PC-3 (cell line): ENCODE data around the gene SERTAD3. TPM values are rescaled to one million over a fixed set of nuclear protein-coding genes. Genes with fewer than 3 reads are reported as not detected.

ENCODE experiments used
- ATAC-seq: fragments of 200-7000 bp; cut with Tn5 transposase; 2 replicates; pipeline ENCODE4 v1.9.1; 2020; ENCODE audit warnings: mild to moderate bottlenecking, moderate library complexity
- BruUV-seq: library from RNA; stranded (reverse); fragments of 400-500 nt; replicated peaks from 2 replicates; lab custom pipeline; 2021; lab: Mats Ljungman, UMichigan
- CTCF ChIA-PET: fragments of 300-600 bp; sonication (Branson Sonifier 250); formaldehyde crosslinking; loops from one replicate; lab custom pipeline; 2022; ENCODE audit warnings: antibody characterized with exemption; lab: Charles Lee
- POLR2A ChIA-PET: fragments of 300-600 bp; sonication (Branson Sonifier 250); formaldehyde crosslinking; loops from one replicate; lab custom pipeline; 2022; ENCODE audit warnings: antibody characterized with exemption; ENCODE audit not compliant: unreplicated experiment; lab: Charles Lee
- DNase-seq: peaks from one replicate; pipeline ENCODE4 v3.0.0-alpha.2; 2015
- H2AFZ ChIP-seq: fragments of 300-600 bp; sonication (generic); 2 replicates; pipeline ENCODE4 v1.6.0; 2016; ENCODE audit warnings: antibody characterized with exemption, low read length
- H3F3A ChIP-seq: fragments of 300-600 bp; sonication (generic); one replicate; pipeline ENCODE4 v1.6.0; 2017; ENCODE audit warnings: antibody characterized with exemption, low read length, control low read depth, mild to moderate bottlenecking; ENCODE audit not compliant: unreplicated experiment
- H3K27ac ChIP-seq: fragments of 300-600 bp; sonication (generic); 2 replicates; pipeline ENCODE4 v1.5.1; 2016; ENCODE audit warnings: mild to moderate bottlenecking, low read length
- H3K27me3 ChIP-seq: fragments of 300-600 bp; sonication (generic); 2 replicates; pipeline ENCODE4 v1.6.1; 2016; ENCODE audit warnings: low read length, mixed read lengths
- H3K36me3 ChIP-seq: fragments of 300-600 bp; sonication (generic); 2 replicates; pipeline ENCODE4 v1.6.1; 2016; ENCODE audit warnings: low read depth, mixed run types, low read length, mixed read lengths
- H3K4me1 ChIP-seq: fragments of 300-600 bp; sonication (generic); 2 replicates; pipeline ENCODE4 v1.5.1; 2016; ENCODE audit warnings: low read length; ENCODE audit not compliant: insufficient read depth
- H3K4me2 ChIP-seq: fragments of 300-600 bp; sonication (generic); 2 replicates; pipeline ENCODE4 v1.6.0; 2016; ENCODE audit warnings: low read length
- H3K4me3 ChIP-seq: fragments of 300-600 bp; sonication (generic); 2 replicates; pipeline ENCODE4 v1.5.1; 2016; ENCODE audit warnings: mild to moderate bottlenecking, low read length, mixed read lengths
- H3K79me2 ChIP-seq: fragments of 300-600 bp; sonication (generic); 2 replicates; pipeline ENCODE4 v1.6.1; 2017; ENCODE audit warnings: low read length, mixed read lengths
- H3K9ac ChIP-seq: fragments of 300-600 bp; sonication (generic); 2 replicates; pipeline ENCODE4 v1.6.0; 2016; ENCODE audit warnings: mild to moderate bottlenecking, low read length
- H3K9me2 ChIP-seq: fragments of 300-600 bp; sonication (generic); replicated peaks from 2 replicates; pipeline ENCODE4 v1.6.1; 2016; ENCODE audit warnings: mixed run types, low read length, mixed read lengths
- H3K9me3 ChIP-seq: fragments of 300-600 bp; sonication (generic); 2 replicates; pipeline ENCODE4 v1.6.1; 2016; ENCODE audit warnings: low read length, mixed read lengths
- H4K20me1 ChIP-seq: fragments of 300-600 bp; sonication (generic); 2 replicates; pipeline ENCODE4 v1.6.1; 2016; ENCODE audit warnings: low read length, mixed read lengths
- CTCF ChIP-seq: fragments of 300-600 bp; sonication (generic); conservative IDR thresholded peaks from 2 replicates; pipeline ENCODE4 v1.5.1; 2017; ENCODE audit warnings: antibody characterized with exemption, low read depth, mild to moderate bottlenecking, low read length
- EZH2 ChIP-seq: fragments of 300-600 bp; sonication (generic); IDR thresholded peaks from one replicate; pipeline ENCODE4 v1.6.1; 2017; ENCODE audit warnings: antibody characterized with exemption, mild to moderate bottlenecking, low read length; ENCODE audit not compliant: unreplicated experiment
- EZH2phosphoT487 ChIP-seq: fragments of 300-600 bp; sonication (generic); IDR thresholded peaks from 2 replicates; pipeline ENCODE4 v1.6.1; 2018; ENCODE audit warnings: mild to moderate bottlenecking, antibody characterized with exemption, low read length, borderline replicate concordance
- intact Hi-C: fragments of 100-400 bp; cut with micrococcal nuclease; formaldehyde crosslinking; loops from 2 replicates; pipeline ENCODE4 v1.9.0; 2023
- total RNA-seq: library from RNA; depleted of rRNA; stranded (reverse); fragments of >200 nt; gene quantifications from 2 replicates; pipeline ENCODE4 v1.2.3, GENCODE V29; 2014

The SERTAD3 gene
- total RNA-seq, 1 experiment from 2014 or later, result 7.9 TPM

DNA sequence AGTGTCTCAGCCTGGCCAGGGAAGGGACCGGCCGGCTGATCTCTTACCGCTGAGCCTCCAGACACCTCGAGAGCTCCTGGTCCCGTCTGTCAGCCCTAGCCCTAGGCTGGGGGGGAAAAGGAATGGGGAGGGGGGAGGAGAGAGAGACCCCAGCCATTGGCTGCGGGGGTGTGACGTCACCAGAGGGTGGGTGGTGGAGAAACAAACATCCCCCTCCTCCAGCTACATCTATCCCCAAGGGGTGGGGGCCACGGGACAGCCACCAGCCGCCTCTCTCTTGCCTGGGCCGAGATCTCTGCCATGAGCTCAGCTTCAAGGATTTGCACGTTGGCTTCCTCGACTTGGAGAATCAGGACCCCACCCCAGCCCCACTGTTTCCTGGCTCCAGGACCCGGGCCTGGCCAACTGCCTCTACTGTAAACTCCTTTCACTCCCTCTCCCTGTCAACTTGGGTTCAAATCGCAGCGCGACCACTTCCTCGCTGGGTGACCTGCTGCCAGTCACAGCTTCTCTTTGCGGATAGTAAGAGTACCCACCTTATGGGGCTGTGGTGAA is 30.8 kb downstream of the SERTAD3 start, which contains the start of gene PRX:
Gene PRX (minus strand): TSS at position 88 of the 555 bp plus-strand sequence. CDS start 5,446 bp downstream, outside the sequence.
- H4K20me1 ChIP-seq, result no peaks in the 10 kb centered on the region
- H3K9ac ChIP-seq, result no peak within 1 kb of the TSS
- no peak for TF ChIP-seq EZH2
- no peak for TF ChIP-seq CTCF
- no peak for TF ChIP-seq EZH2phosphoT487
- H3K9me2 ChIP-seq, result no peaks in the 10 kb centered on the region
- no peaks in the 10 kb centered on the region for H3K9me3 ChIP-seq
- intact Hi-C loops, result no loop called here
- no peak within 1 kb of the TSS for H3K27ac ChIP-seq
- H3K79me2 ChIP-seq, result no peaks in the 10 kb centered on the region
- H2AFZ ChIP-seq, result no peak within 1 kb of the TSS
- H3K4me1 ChIP-seq, result no peaks in the 10 kb centered on the region
- POLR2A ChIA-PET, result no interaction called here
- H3F3A ChIP-seq, result no peaks in the 10 kb centered on the region
- CTCF ChIA-PET, result no interaction called here
- H3K36me3 ChIP-seq, result no peaks in the 10 kb centered on the region
- BruUV-seq, result no TSS peak
- ATAC-seq (no peak), DNase-seq (no peak)
- no peak within 1 kb of the TSS for H3K4me3 ChIP-seq
- no peaks in the 10 kb centered on the region for H3K27me3 ChIP-seq
- no peak within 1 kb of the TSS for H3K4me2 ChIP-seq

- no peak overlapping the region for H2AFZ ChIP-seq
These were observed 31.3 kb downstream of the SERTAD3 start for GRCh38 chr19:40412866-40413265.

More at GRCh38 chr19:40412866-40413265, 31.3 kb downstream of the SERTAD3 start:
- Histone ChIP-seq H3K9me3 (no peaks in the 10 kb centered on the region), H3K4me3 (no peak overlapping the region), H3K79me2 (no peaks in the 10 kb centered on the region), H3K9me2 (no peaks in the 10 kb centered on the region), H3K4me2 (no peak overlapping the region), H3K27ac (no peak overlapping the region), H4K20me1 (no peaks in the 10 kb centered on the region), H3K27me3 (no peaks in the 10 kb centered on the region), H3K9ac (no peak overlapping the region), H3F3A (no peaks in the 10 kb centered on the region), H3K4me1 (no peaks in the 10 kb centered on the region), H3K36me3 (no peaks in the 10 kb centered on the region)
- TF ChIP-seq EZH2, result no peak
- no peak for TF ChIP-seq CTCF
- no peak for TF ChIP-seq EZH2phosphoT487
- POLR2A ChIA-PET, result no interaction called here
- no TSS peak for BruUV-seq
- intact Hi-C loops, result no loop called here
- CTCF ChIA-PET, result no interaction called here
- no peak for DNase-seq
- ATAC-seq, result no peak
